Breast epithelium (tissue), 4 donors: Measurements from ENCODE around the gene TNIP1. TPM values are rescaled to one million over a fixed set of nuclear protein-coding genes. Genes with fewer than 3 reads are reported as not detected.

Source experiments
- DNase-seq, 2 donors: peaks; one replicate each; pipeline ENCODE4 v3.0.0-alpha.2; 2019; ENCODE audit warnings: low spot score in 2 of 2
- H3K27ac ChIP-seq, 2 donors: fragments of 200-600 bp; sonication (generic) in 1 of 2; one replicate each; pipeline ENCODE4 v1.5.1; 2016 to 2019; ENCODE audit warnings: mild to moderate bottlenecking in 1 of 2
- H3K27me3 ChIP-seq, 2 donors: fragments of 200-600 bp; sonication (generic) in 1 of 2; one replicate each; pipeline versions ENCODE4 v1.5.1 to v1.6.0; 2017 to 2019; ENCODE audit warnings: control low read depth in 1 of 2, mild to moderate bottlenecking in 1 of 2
- H3K36me3 ChIP-seq: fragments of 200-600 bp; one replicate; pipeline ENCODE4 v1.5.1; 2019
- H3K4me1 ChIP-seq, 2 donors: fragments of 200-600 bp; sonication (generic); one replicate each; pipeline ENCODE4 v1.5.1; 2016 to 2019; ENCODE audit warnings: control low read depth in 1 of 2
- H3K4me3 ChIP-seq, 3 donors: fragments of 200-600 bp; sonication (generic); 1 replicate in 2 of 3; 2 replicates in 1 of 3; pipeline ENCODE4 v1.5.1; 2016 to 2019; ENCODE audit warnings: mild to moderate bottlenecking in 3 of 3, moderate library complexity in 2 of 3
- H3K9me3 ChIP-seq, 2 donors: fragments of 200-600 bp; sonication (generic) in 1 of 2; one replicate each; pipeline ENCODE4 v1.5.1; 2016 to 2019; ENCODE audit warnings: control low read depth in 1 of 2
- POLR2A ChIP-seq: fragments of 450-650 bp; IDR thresholded peaks from one replicate; pipeline ENCODE4 v1.6.1; 2016; ENCODE audit warnings: antibody characterized with exemption, mild to moderate bottlenecking, moderate library complexity
- POLR2AphosphoS5 ChIP-seq, 3 donors: sonication (generic); formaldehyde crosslinking; IDR thresholded peaks; one replicate each; pipeline ENCODE4 v1.6.1; 2017; ENCODE audit warnings: antibody characterized with exemption in 3 of 3
- intact Hi-C: fragments of 100-400 bp; cut with DNase I; formaldehyde crosslinking; loops from one replicate; pipeline ENCODE4 v1.15.1; 2023; ENCODE audit warnings: low total_unique reads
- total RNA-seq, 3 donors: library from RNA; depleted of rRNA; stranded (reverse); fragments of >200 nt; gene quantifications; one replicate each; pipeline ENCODE4 v1.1.0, GENCODE V29; 2016
- TF ChIP-seq, protein P1 (sequence below), 3 donors: fragments of 450-650 bp; IDR thresholded peaks; one replicate each; pipeline ENCODE4 v1.5.1; 2016 to 2017; ENCODE audit warnings: antibody characterized with exemption in 3 of 3, mild to moderate bottlenecking in 3 of 3, moderate library complexity in 3 of 3

The TNIP1 gene
- total RNA-seq, 3 donors from 2014 or later: 65.3 to 221 (median 91.8) TPM

DNA sequence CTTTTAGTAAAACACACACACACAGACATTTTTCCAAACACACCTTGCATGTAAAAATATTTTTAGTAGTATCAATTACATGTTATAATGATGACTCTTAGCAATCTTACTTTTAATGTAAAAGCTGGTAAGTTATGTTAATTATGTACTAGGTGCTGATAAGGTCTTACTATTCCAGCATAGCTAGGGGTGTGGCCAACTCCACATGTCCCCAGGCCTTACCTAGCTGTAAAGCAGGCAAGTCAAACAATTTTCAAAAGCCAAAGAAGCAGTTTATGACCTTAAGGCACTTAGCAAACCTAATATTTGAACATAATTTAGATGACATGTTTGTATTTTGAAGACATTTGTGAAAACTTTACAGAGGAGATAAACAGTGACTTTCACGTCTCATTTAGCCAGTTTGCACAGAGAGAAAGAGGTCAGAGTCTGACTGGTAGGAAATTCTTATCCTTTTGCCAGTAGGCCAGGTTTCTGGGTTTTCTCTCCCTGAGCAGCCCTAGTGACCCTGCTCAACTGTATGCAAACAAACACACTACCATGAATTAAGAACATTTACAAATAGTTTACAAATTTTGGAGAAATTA is 86.9 kb downstream of the TNIP1 start:
- no peak for DNase-seq
- Histone ChIP-seq H3K27me3 (no peaks in the 10 kb centered on the region), H3K9me3 (peaks cover 0 to 11% of the 10 kb centered on the region in 2 donors), H3K27ac (no peak overlapping the region), H3K36me3 (no peaks in the 10 kb centered on the region), H3K4me3 (no peak overlapping the region), H3K4me1 (no peaks in the 10 kb centered on the region)
- TF ChIP-seq, protein P1, sequence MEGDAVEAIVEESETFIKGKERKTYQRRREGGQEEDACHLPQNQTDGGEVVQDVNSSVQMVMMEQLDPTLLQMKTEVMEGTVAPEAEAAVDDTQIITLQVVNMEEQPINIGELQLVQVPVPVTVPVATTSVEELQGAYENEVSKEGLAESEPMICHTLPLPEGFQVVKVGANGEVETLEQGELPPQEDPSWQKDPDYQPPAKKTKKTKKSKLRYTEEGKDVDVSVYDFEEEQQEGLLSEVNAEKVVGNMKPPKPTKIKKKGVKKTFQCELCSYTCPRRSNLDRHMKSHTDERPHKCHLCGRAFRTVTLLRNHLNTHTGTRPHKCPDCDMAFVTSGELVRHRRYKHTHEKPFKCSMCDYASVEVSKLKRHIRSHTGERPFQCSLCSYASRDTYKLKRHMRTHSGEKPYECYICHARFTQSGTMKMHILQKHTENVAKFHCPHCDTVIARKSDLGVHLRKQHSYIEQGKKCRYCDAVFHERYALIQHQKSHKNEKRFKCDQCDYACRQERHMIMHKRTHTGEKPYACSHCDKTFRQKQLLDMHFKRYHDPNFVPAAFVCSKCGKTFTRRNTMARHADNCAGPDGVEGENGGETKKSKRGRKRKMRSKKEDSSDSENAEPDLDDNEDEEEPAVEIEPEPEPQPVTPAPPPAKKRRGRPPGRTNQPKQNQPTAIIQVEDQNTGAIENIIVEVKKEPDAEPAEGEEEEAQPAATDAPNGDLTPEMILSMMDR (IDR thresholded peaks at IDR 0.05): no peak
- no peak for TF ChIP-seq POLR2AphosphoS5 (IDR thresholded peaks at IDR 0.05)
- no peak for TF ChIP-seq POLR2A
- intact Hi-C loops: no loop called here

DNA sequence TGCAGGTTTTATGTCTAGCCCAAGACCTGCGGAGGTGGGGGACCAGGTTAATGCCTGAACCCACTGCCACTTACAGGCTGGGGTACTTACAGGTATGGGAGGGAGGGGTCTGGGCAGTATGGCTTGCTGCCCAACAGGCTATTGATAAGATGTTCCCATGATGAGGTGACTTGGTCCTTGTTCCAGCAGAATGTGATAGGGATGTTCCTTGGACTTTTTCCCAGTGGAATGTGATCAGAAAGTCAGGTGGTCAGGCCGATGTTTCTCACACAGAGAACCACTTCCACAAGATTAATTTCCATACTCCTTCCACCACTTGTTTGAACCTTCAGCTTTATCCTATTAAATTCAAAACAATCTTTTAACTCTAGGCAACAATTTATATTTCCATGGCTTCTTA is 87.4 kb downstream of the TNIP1 start:
- Histone ChIP-seq H3K27ac (no peak overlapping the region), H3K4me1 (no peaks in the 10 kb centered on the region), H3K4me3 (no peak overlapping the region), H3K27me3 (no peaks in the 10 kb centered on the region), H3K9me3 (peaks cover 0 to 11% of the 10 kb centered on the region in 2 donors), H3K36me3 (no peaks in the 10 kb centered on the region)
- no peak for DNase-seq
- TF ChIP-seq, protein P1 (IDR thresholded peaks at IDR 0.05): no peak
- TF ChIP-seq POLR2A (no peak), POLR2AphosphoS5 (IDR thresholded peaks at IDR 0.05) (no peak)
- intact Hi-C loops: no loop called here

DNA sequence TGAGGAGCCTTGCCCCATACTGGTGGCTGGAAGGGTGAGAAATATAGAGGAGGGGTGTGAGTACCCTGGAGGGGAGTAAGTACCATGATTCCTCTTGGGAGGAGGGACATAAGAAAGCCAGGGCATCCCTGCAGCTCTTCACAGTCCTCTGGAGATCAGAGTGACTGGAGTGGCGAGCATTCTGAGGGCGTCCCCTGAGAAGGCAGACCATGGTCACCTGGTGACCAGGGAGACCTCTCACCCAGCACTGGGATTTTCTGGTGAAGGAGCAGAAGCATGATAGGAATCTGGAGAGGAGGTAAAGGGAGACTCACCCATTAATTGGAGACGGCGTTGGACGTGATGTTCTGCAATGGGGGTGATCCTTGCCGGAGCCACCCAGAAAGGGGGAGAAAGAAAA is 88.1 kb downstream of the TNIP1 start:
- Histone ChIP-seq H3K4me3 (no peak overlapping the region), H3K27ac (no peak overlapping the region), H3K36me3 (no peaks in the 10 kb centered on the region), H3K27me3 (no peaks in the 10 kb centered on the region), H3K4me1 (no peaks in the 10 kb centered on the region), H3K9me3 (peaks cover 0 to 11% of the 10 kb centered on the region in 2 donors)
- DNase-seq: no peak
- TF ChIP-seq, protein P1 (IDR thresholded peaks at IDR 0.05): no peak
- TF ChIP-seq POLR2AphosphoS5 (IDR thresholded peaks at IDR 0.05) (no peak), POLR2A (no peak)
- intact Hi-C loops: no loop called here

DNA sequence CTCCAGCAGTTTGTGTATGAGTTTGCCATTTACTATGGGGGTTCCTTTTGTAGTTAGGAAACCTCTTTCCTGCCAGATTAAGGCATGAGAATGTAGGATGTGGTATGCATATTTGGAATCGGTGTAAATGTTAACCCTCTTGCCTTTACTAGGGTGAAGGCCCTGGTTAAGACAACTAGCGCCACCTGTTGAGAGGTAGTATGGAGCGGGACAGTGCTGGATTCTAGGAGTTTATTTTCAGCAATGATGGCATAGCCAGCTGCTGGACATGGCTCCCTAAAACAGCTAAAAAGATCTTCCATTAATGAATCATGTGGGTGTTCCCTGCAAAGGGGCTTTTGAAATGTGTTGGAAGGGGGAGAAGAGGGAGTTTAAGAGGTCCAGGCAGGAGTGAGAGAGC is 91.1 kb downstream of the TNIP1 start:
- H3K27ac ChIP-seq: no peak overlapping the region
- H3K27me3 ChIP-seq: no peaks in the 10 kb centered on the region
- no peak overlapping the region for H3K4me3 ChIP-seq
- peaks cover 0 to 10% of the 10 kb centered on the region in 2 donors for H3K9me3 ChIP-seq
- H3K4me1 ChIP-seq: no peaks in the 10 kb centered on the region
- TF ChIP-seq, protein P1 (IDR thresholded peaks at IDR 0.05): no peak
- no peak for TF ChIP-seq POLR2A
- TF ChIP-seq POLR2AphosphoS5 (IDR thresholded peaks at IDR 0.05): no peak
- no peaks in the 10 kb centered on the region for H3K36me3 ChIP-seq
- DNase-seq: no peak
- intact Hi-C loops: loop anchor here (5.0 kb wide), 1 partner anchor 557 kb away; no protein-coding TSS in a partner anchor

DNA sequence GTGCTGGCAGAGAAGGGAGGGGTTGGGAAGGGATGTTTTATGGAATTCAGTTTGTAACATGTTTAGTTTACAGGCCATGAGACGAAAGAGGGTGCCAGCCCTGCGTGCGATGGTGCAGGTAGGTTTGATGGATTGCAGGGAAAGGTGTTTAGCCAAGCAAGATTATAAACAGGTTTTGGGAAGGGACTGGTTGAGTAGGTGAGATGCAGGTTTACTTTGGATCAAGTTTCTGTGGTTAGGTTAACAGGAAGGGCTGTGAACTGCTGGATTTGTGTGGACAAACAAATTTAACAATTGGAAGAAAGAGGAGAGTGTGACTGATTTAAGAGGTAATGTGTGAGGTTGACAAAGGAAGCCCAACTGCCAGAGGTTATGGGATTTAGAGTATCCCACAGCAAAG is 93.1 kb downstream of the TNIP1 start:
- no peaks in the 10 kb centered on the region for H3K36me3 ChIP-seq
- H3K27me3 ChIP-seq: no peaks in the 10 kb centered on the region
- TF ChIP-seq, protein P1 (IDR thresholded peaks at IDR 0.05): no peak
- TF ChIP-seq POLR2AphosphoS5 (IDR thresholded peaks at IDR 0.05) (no peak), POLR2A (no peak)
- H3K27ac ChIP-seq: no peak overlapping the region
- no peaks in the 10 kb centered on the region for H3K4me1 ChIP-seq
- H3K4me3 ChIP-seq: no peak overlapping the region
- DNase-seq: no peak
- intact Hi-C loops: loop anchor here (5.0 kb wide), 1 partner anchor 555 kb away; no protein-coding TSS in a partner anchor
- H3K9me3 ChIP-seq: peaks cover 0 to 9% of the 10 kb centered on the region in 2 donors

Other genes starting within 250 kb of the TNIP1 start
- gene IRGM, start 234.5 kb downstream of the TNIP1 start, total RNA-seq: under 1 TPM; 0.66 to 0.80 (median 0.73) TPM
- 1 to 10 TPM; 4.6 to 8.8 (median 8.2) TPM for gene ZNF300, start 176.1 kb downstream of the TNIP1 start, total RNA-seq
- 1,000 to 10,000 TPM; 1,215 to 5,290 (median 2,830) TPM for gene GPX3, start 60.4 kb downstream of the TNIP1 start, total RNA-seq
- 100 to 1,000 TPM; 206 to 320 (median 276) TPM for gene ANXA6, start 76.7 kb upstream of the TNIP1 start, total RNA-seq
- gene CCDC69, start 143.1 kb upstream of the TNIP1 start, total RNA-seq: 100 to 1,000 TPM in 1 of 3 donors, 10 to 100 TPM in 2; 47.4 to 201 (median 97.0) TPM
- gene GM2A, start 172.2 kb upstream of the TNIP1 start, total RNA-seq: 10 to 100 TPM; 35.1 to 58.0 (median 43.8) TPM
- gene SLC36A3, start 222.7 kb upstream of the TNIP1 start, total RNA-seq: not detected